WI38 (cell line): ENCODE data around the gene ZC3H12C.

Experiments
- H3K4me3 ChIP-seq: 2 replicates; pipeline ENCODE4 v1.5.1; 2011; ENCODE audit warnings: low read depth, mild to moderate bottlenecking, control low read depth, low read length
- CTCF ChIP-seq: IDR thresholded peaks from 2 replicates; pipeline ENCODE4 v1.5.1; 2012; ENCODE audit warnings: low read depth, mild to moderate bottlenecking, control low read depth, low read length

ZC3H12C gene

GRCh38 chr11:110077831-110078325 lies 15.3 kb upstream of the ZC3H12C start:
- no peak for TF ChIP-seq CTCF
- H3K4me3 ChIP-seq, result no peak overlapping the region

- TF ChIP-seq CTCF, result no peak
- no peak overlapping the region for H3K4me3 ChIP-seq
Observed at GRCh38 chr11:110078923-110079544, 14.2 kb upstream of the ZC3H12C start.

GRCh38 chr11:110079726-110080125 lies 13.5 kb upstream of the ZC3H12C start:
- no peak overlapping the region for H3K4me3 ChIP-seq
- TF ChIP-seq CTCF, result no peak

- no peak for TF ChIP-seq CTCF
- H3K4me3 ChIP-seq, result no peak overlapping the region
Observed at GRCh38 chr11:110081462-110082376, 11.5 kb upstream of the ZC3H12C start.

GRCh38 chr11:110082899-110083298 lies 10.3 kb upstream of the ZC3H12C start:
- no peak overlapping the region for H3K4me3 ChIP-seq
- no peak for TF ChIP-seq CTCF

- no peak for TF ChIP-seq CTCF
- no peak overlapping the region for H3K4me3 ChIP-seq
Observed at GRCh38 chr11:110085255-110085838, 7.8 kb upstream of the ZC3H12C start.
